GM18526 (cell line): Measurements from ENCODE around the gene CAMK1G.

Experiments used
- POLR2A ChIP-seq: IDR thresholded peaks from 3 replicates; pipeline ENCODE4 v1.6.1; 2011; ENCODE audit not compliant: insufficient read length; ENCODE audit errors: extremely low read depth

CAMK1G gene

GRCh38 chr1:209618756-209619420, 35.4 kb downstream of the CAMK1G start:
- no peak for TF ChIP-seq POLR2A

GRCh38 chr1:209619696-209620486, 36.4 kb downstream of the CAMK1G start:
- TF ChIP-seq POLR2A = no peak

- no peak for TF ChIP-seq POLR2A
These were observed 37.0 kb downstream of the CAMK1G start for GRCh38 chr1:209620487-209620884.

GRCh38 chr1:209621286-209621685, 37.8 kb downstream of the CAMK1G start:
- no peak for TF ChIP-seq POLR2A

- TF ChIP-seq POLR2A = no peak
These were observed 38.5 kb downstream of the CAMK1G start for GRCh38 chr1:209621741-209622655.

GRCh38 chr1:209622841-209623829, 39.6 kb downstream of the CAMK1G start:
- no peak for TF ChIP-seq POLR2A

- no peak for TF ChIP-seq POLR2A
These were observed 41.3 kb downstream of the CAMK1G start for GRCh38 chr1:209624558-209625549.

- no peak for TF ChIP-seq POLR2A
These were observed 42.3 kb downstream of the CAMK1G start for GRCh38 chr1:209625791-209626285.

- no peak for TF ChIP-seq POLR2A
These were observed 43.0 kb downstream of the CAMK1G start for GRCh38 chr1:209626346-209627026.

GRCh38 chr1:209627027-209627731, 43.7 kb downstream of the CAMK1G start:
- no peak for TF ChIP-seq POLR2A

GRCh38 chr1:209627732-209628196, 44.2 kb downstream of the CAMK1G start:
- no peak for TF ChIP-seq POLR2A

- TF ChIP-seq POLR2A = no peak
These were observed 45.2 kb downstream of the CAMK1G start for GRCh38 chr1:209628618-209629299.
